H9 (cell line): ENCODE results near the gene TAF15. TPM values are rescaled to one million over a fixed set of nuclear protein-coding genes. Genes with fewer than 3 reads are reported as not detected.

Experiments used
- DNase-seq: peaks from one replicate; pipeline ENCODE4 v3.0.0-alpha.2; 2017
- H2AFZ ChIP-seq: one replicate; pipeline ENCODE4 v1.6.1; 2013; ENCODE audit warnings: mild to moderate bottlenecking, low read length, control low read depth, moderate library complexity
- H2AK5ac ChIP-seq: 2 replicates; pipeline ENCODE4 v1.6.1; 2013; ENCODE audit warnings: low read length, control low read depth, mixed read lengths; ENCODE audit not compliant: insufficient read length
- H2BK120ac ChIP-seq: one replicate; pipeline ENCODE4 v1.6.1; 2013; ENCODE audit warnings: low read depth, mild to moderate bottlenecking, low read length, control low read depth, inconsistent platforms; ENCODE audit not compliant: poor library complexity, severe bottlenecking
- H2BK12ac ChIP-seq: 2 replicates; pipeline ENCODE4 v1.6.1; 2013; ENCODE audit warnings: low read length, control low read depth, mixed read lengths, low read depth; ENCODE audit not compliant: insufficient read length
- H2BK15ac ChIP-seq: 2 replicates; pipeline ENCODE4 v1.6.1; 2013; ENCODE audit warnings: low read depth, low read length, control low read depth
- H2BK20ac ChIP-seq: one replicate; pipeline ENCODE4 v1.6.1; 2013; ENCODE audit warnings: low read depth, mild to moderate bottlenecking, low read length, control low read depth, inconsistent platforms; ENCODE audit not compliant: poor library complexity, severe bottlenecking
- H2BK5ac ChIP-seq: 2 replicates; pipeline ENCODE4 v1.6.1; 2013; ENCODE audit warnings: low read length, control low read depth, mixed read lengths; ENCODE audit not compliant: insufficient read length
- H3K14ac ChIP-seq: 2 replicates; pipeline ENCODE4 v1.6.1; 2013; ENCODE audit warnings: low read length, control low read depth; ENCODE audit not compliant: insufficient read depth
- H3K18ac ChIP-seq: 2 replicates; pipeline ENCODE4 v1.6.1; 2013; ENCODE audit warnings: low read depth, mild to moderate bottlenecking, mixed read lengths, low read length, control low read depth; ENCODE audit not compliant: insufficient read length
- H3K23ac ChIP-seq: 2 replicates; pipeline ENCODE4 v1.6.1; 2013; ENCODE audit warnings: low read length, control low read depth, mixed read lengths, low read depth; ENCODE audit not compliant: insufficient read length
- H3K23me2 ChIP-seq: 2 replicates; pipeline ENCODE4 v1.6.1; 2013; ENCODE audit warnings: low read depth, mild to moderate bottlenecking, mixed read lengths, low read length, control low read depth; ENCODE audit not compliant: insufficient read length, poor library complexity, severe bottlenecking
- H3K27ac ChIP-seq: 2 replicates; pipeline ENCODE4 v1.5.1; 2013; ENCODE audit warnings: low read length, control low read depth, mixed read lengths, low read depth; ENCODE audit not compliant: insufficient read length
- H3K27me3 ChIP-seq: 2 replicates; pipeline ENCODE4 v1.6.1; 2013; ENCODE audit warnings: low read length, control low read depth, inconsistent platforms; ENCODE audit not compliant: insufficient read depth
- H3K4ac ChIP-seq: 2 replicates; pipeline ENCODE4 v1.6.1; 2013; ENCODE audit warnings: low read depth, mild to moderate bottlenecking, control low read depth, inconsistent platforms, low read length, moderate library complexity
- H3K4me1 ChIP-seq: 2 replicates; pipeline ENCODE4 v1.6.1; 2013; ENCODE audit warnings: low read length, control low read depth, inconsistent platforms; ENCODE audit not compliant: insufficient read depth
- H3K4me2 ChIP-seq: 2 replicates; pipeline ENCODE4 v1.6.1; 2013; ENCODE audit warnings: low read length, control low read depth, mixed read lengths; ENCODE audit not compliant: insufficient read length, insufficient read depth
- H3K56ac ChIP-seq: 2 replicates; pipeline ENCODE4 v1.6.1; 2013; ENCODE audit warnings: low read depth, mild to moderate bottlenecking, mixed read lengths, low read length, control low read depth; ENCODE audit not compliant: insufficient read length
- H3K79me1 ChIP-seq: 2 replicates; pipeline ENCODE4 v1.6.1; 2013; ENCODE audit warnings: low read depth, mild to moderate bottlenecking, moderate library complexity, low read length, control low read depth, inconsistent platforms; ENCODE audit not compliant: insufficient read depth, poor library complexity, severe bottlenecking
- H3K79me2 ChIP-seq: 2 replicates; pipeline ENCODE4 v1.6.1; 2013; ENCODE audit warnings: low read length, control low read depth, inconsistent platforms; ENCODE audit not compliant: insufficient read depth
- H3K9ac ChIP-seq: 2 replicates; pipeline ENCODE4 v1.6.1; 2013; ENCODE audit warnings: low read length, control low read depth, mixed read lengths; ENCODE audit not compliant: insufficient read length; ENCODE audit errors: extremely low read depth
- H3K9me3 ChIP-seq: one replicate; pipeline ENCODE4 v1.6.1; 2013; ENCODE audit warnings: low read depth, low read length, inconsistent platforms; ENCODE audit not compliant: control insufficient read depth
- H3T11ph ChIP-seq: one replicate; pipeline ENCODE4 v1.6.1; 2013; ENCODE audit warnings: mild to moderate bottlenecking, low read length, control low read depth, inconsistent platforms
- H4K20me1 ChIP-seq: one replicate; pipeline ENCODE4 v1.6.1; 2013; ENCODE audit not compliant: control insufficient read depth, insufficient read length, insufficient read depth
- H4K5ac ChIP-seq: 2 replicates; pipeline ENCODE4 v1.6.1; 2013; ENCODE audit warnings: low read depth, mild to moderate bottlenecking, mixed read lengths, low read length, control low read depth; ENCODE audit not compliant: insufficient read length
- H4K8ac ChIP-seq: replicated peaks from 2 replicates; pipeline ENCODE4 v1.6.1; 2013; ENCODE audit warnings: low read length, control low read depth, mixed read lengths, low read depth; ENCODE audit not compliant: insufficient read length
- H4K91ac ChIP-seq: 2 replicates; pipeline ENCODE4 v1.6.1; 2013; ENCODE audit warnings: low read depth, mild to moderate bottlenecking, moderate library complexity, mixed read lengths, low read length, control low read depth; ENCODE audit not compliant: insufficient read length
- H3K27ac Mint-ChIP-seq, 3 experiments: 2 replicates in 2 of 3; 3 replicates in 1 of 3; pipeline ENCODE4 v1.8.0; 2020 to 2021; ENCODE audit warnings: mixed read lengths in 3 of 3, mild to moderate bottlenecking in 1 of 3, moderate library complexity in 1 of 3
- H3K27me3 Mint-ChIP-seq: 2 replicates; pipeline ENCODE4 v1.8.0; 2021; ENCODE audit warnings: low read depth, mild to moderate bottlenecking, moderate library complexity, mixed read lengths
- H3K36me3 Mint-ChIP-seq, 3 experiments: 2 replicates in 2 of 3; 3 replicates in 1 of 3; pipeline ENCODE4 v1.8.0; 2020 to 2021; ENCODE audit warnings: low read depth in 3 of 3, mixed read lengths in 3 of 3; ENCODE audit not compliant: insufficient read depth in 1 of 3
- H3K4me1 Mint-ChIP-seq, 2 experiments: 2 replicates each; pipeline ENCODE4 v1.8.0; 2020; ENCODE audit warnings: mixed read lengths in 2 of 2
- H3K4me3 Mint-ChIP-seq, 2 experiments: 2 replicates in 1 of 2; 3 replicates in 1 of 2; pipeline ENCODE4 v1.8.0; 2020 to 2021; ENCODE audit warnings: mild to moderate bottlenecking in 2 of 2, mixed read lengths in 2 of 2, moderate library complexity in 1 of 2
- H3K9me3 Mint-ChIP-seq, 2 experiments: 2 replicates in 1 of 2; 3 replicates in 1 of 2; pipeline ENCODE4 v1.8.0; 2020; ENCODE audit warnings: mild to moderate bottlenecking in 2 of 2, mixed read lengths in 2 of 2, moderate library complexity in 1 of 2
- WGBS: extraction: QIAGEN DNeasy Blood & Tissue Kit; methylation state at CpG from one replicate; pipeline ENCODE4 v1.1.7; 2013; ENCODE audit warnings: missing lambda C conversion rate, low lambda C conversion rate, mixed read lengths; ENCODE audit not compliant: insufficient read length; ENCODE audit errors: extremely low coverage; 5-methylcytosine and 5-hydroxymethylcytosine counted together
- total RNA-seq: library from RNA; stranded (reverse); gene quantifications from 2 replicates; pipeline ENCODE4 v1.2.1, GENCODE V29; 2021
- TF ChIP-seq, protein P1 (sequence below): fragments of 200-600 bp; sonication (generic); conservative IDR thresholded peaks from 3 replicates; pipeline ENCODE4 v1.8.0; 2021; ENCODE audit warnings: antibody characterized with exemption, mild to moderate bottlenecking

TAF15 gene
- total RNA-seq, 1 experiment from 2014 or later = 304 TPM

DNA sequence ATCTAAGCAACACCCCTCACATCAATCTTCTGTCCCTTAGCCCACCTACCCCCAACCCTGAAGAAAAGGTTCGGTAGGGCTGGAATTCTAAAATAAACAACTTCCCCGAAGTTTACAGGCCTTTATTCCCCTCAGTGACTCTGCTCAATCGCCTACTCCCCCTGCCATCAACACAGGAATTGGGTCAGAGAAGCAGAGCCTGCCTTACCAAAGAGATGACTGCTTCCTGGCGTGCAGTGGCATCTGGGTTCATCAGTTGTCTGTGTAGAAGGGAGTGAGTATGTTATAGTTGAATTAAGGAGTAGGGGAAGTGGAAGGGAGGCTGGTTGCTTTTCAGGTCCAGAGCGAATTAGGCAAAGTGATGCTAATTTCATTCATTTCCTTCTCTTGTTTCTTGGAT is 46.7 kb downstream of the TAF15 start:
- no peak overlapping the region for H2AFZ ChIP-seq

More for the DNA sequence above, 46.7 kb downstream of the TAF15 start:
- no peak overlapping the region for H2BK120ac ChIP-seq
- H3K18ac ChIP-seq = no peak overlapping the region
- H3K4me1 Mint-ChIP-seq = peaks cover 6 to 13% of the 10 kb centered on the region in 2 experiments
- no peaks in the 10 kb centered on the region for H3K79me1 ChIP-seq
- no CpG with 5 or more reads among the region's 5 CpGs for WGBS
- no peaks in the 10 kb centered on the region for H3K4me1 ChIP-seq
- H3K56ac ChIP-seq = no peak overlapping the region
- no peak overlapping the region for H4K91ac ChIP-seq
- TF ChIP-seq, protein P1, sequence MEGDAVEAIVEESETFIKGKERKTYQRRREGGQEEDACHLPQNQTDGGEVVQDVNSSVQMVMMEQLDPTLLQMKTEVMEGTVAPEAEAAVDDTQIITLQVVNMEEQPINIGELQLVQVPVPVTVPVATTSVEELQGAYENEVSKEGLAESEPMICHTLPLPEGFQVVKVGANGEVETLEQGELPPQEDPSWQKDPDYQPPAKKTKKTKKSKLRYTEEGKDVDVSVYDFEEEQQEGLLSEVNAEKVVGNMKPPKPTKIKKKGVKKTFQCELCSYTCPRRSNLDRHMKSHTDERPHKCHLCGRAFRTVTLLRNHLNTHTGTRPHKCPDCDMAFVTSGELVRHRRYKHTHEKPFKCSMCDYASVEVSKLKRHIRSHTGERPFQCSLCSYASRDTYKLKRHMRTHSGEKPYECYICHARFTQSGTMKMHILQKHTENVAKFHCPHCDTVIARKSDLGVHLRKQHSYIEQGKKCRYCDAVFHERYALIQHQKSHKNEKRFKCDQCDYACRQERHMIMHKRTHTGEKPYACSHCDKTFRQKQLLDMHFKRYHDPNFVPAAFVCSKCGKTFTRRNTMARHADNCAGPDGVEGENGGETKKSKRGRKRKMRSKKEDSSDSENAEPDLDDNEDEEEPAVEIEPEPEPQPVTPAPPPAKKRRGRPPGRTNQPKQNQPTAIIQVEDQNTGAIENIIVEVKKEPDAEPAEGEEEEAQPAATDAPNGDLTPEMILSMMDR = no peak
- no peak overlapping the region for H3K4ac ChIP-seq
- no peak overlapping the region for H3K27ac ChIP-seq
- H3K4me2 ChIP-seq = no peak overlapping the region
- no peak overlapping the region for H2BK12ac ChIP-seq
- no peaks in the 10 kb centered on the region for H3K23me2 ChIP-seq
- DNase-seq = no peak
- H3K79me2 ChIP-seq = no peaks in the 10 kb centered on the region
- H3K23ac ChIP-seq = no peak overlapping the region
- H3K4me3 Mint-ChIP-seq = no peak overlapping the region
- H3K14ac ChIP-seq = no peak overlapping the region
- H4K8ac ChIP-seq = no peak overlapping the region
- no peaks in the 10 kb centered on the region for H3K9me3 ChIP-seq
- H3K27ac Mint-ChIP-seq = peak overlapping the region in 1 of 3 experiments; percentile 6; a peak in 1 of 7 replicates
- H3K9ac ChIP-seq = no peak overlapping the region
- H3K36me3 Mint-ChIP-seq = peaks cover 2 to 11% (median 11%) of the 10 kb centered on the region in 3 experiments; a peak in 5 of 7 replicates
- H2BK5ac ChIP-seq = no peak overlapping the region
- no peaks in the 10 kb centered on the region for H4K20me1 ChIP-seq
- H3K27me3 ChIP-seq = no peaks in the 10 kb centered on the region
- H3K9me3 Mint-ChIP-seq = no peaks in the 10 kb centered on the region
- no peak overlapping the region for H2BK15ac ChIP-seq
- no peak overlapping the region for H2BK20ac ChIP-seq
- H3K27me3 Mint-ChIP-seq = no peaks in the 10 kb centered on the region
- no peak overlapping the region for H4K5ac ChIP-seq
- H3T11ph ChIP-seq = no peak overlapping the region
- no peak overlapping the region for H2AK5ac ChIP-seq
